ENCODE results near the gene GNPTAB.

The GNPTAB gene

DNA sequence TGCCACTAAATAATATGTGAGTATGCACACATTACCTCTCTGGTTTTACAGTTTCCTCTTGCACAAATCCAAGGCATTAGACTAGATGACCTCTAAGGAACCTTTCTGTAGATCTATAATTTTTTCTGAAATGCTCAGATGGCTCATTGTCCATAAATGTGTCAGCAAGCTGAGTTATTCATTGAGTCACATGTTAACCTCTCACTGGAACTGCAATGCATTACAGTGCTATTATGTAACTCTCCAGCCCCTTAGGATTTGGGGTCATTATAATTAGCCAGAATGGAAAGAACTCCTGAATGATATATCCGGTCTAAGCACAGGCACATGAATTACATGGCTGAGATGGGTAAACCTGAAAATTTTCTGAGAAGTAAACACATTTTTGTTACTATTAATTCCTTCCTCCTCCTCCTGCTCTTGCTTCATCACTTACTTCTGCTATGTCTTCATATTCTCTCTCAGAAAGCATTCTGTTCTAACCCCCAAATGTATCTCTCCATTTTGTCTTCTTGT, 26.3 kb upstream of the GNPTAB start:
- TF ChIP-seq GATA2 (IDR thresholded peaks at IDR 0.05; ENCODE audit: low read depth, low read length) (no peak), GATA3 (IDR thresholded peaks at IDR 0.05; ENCODE audit: low read depth, low read length) (no peak)

DNA sequence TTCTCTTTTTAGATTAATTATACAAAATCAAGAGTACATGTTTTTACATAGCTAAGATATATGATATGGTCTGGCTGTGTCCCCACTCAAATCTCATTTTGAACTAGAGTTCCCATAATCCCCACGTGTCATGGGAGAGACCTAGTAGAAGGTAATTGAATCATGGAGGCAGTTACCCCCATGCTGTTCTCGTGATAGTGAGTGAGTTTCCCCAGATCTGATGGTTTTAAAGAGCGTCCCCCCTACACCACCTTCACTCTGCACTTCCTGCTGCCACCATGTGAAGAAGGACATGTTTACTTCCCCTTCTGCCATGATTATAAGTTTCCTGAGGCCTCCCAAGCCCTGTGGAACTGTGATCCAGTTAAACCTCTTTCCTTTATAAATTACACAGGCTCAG, 25.2 kb upstream of the GNPTAB start:
- TF ChIP-seq GATA2 (IDR thresholded peaks at IDR 0.05; ENCODE audit: low read depth, low read length) (no peak), GATA3 (IDR thresholded peaks at IDR 0.05; ENCODE audit: low read depth, low read length) (no peak)

DNA sequence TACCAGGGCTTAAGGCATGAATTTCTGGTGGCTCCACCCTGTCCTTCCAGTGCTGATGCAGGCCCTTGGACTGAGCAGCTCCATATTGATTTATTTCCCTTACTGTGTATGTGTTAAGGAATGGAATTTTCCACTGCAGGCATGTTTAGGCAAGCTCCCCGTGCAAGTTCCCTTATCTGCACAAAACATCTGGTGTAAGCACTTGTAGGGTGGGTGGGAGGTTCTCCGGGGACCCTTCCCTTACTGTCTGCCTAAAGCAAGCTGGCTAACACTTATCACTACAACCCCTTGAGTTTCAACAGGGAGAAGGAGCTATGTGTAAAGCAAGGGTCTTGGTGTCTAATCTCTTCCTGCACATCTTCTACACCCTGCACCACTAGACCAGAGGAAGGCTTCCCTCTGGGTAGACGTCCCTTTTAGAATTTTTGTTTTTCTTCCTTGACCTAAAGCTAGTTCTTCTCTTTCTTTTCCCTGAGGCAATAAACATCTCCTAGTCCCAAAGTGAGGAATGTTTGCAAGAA, 24.7 kb upstream of the GNPTAB start:
- TF ChIP-seq GATA2 (IDR thresholded peaks at IDR 0.05; ENCODE audit: low read depth, low read length) (no peak), GATA3 (IDR thresholded peaks at IDR 0.05; ENCODE audit: low read depth, low read length) (no peak)

DNA sequence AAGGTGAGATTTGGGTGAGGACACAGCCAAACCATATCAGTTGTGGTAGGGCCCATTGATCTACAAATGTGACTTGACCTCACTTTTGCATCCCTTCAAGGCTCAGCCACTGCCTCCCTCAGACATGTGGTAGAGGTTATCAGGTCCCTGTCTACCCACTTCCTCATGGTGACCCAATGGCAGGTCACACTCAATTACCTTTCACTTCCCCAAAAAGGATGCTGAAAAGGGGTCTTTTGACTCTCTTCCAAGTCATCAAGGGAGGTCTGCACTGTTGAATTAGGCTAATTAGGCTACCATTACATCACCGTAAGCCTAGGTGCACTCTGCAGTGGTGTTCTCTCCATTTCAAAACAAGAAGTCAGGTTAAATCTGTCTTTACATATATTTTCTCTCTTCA, 24.0 kb upstream of the GNPTAB start:
- TF ChIP-seq GATA2 (IDR thresholded peaks at IDR 0.05; ENCODE audit: low read depth, low read length) = no peak
- no peak for TF ChIP-seq GATA3 (IDR thresholded peaks at IDR 0.05; ENCODE audit: low read depth, low read length)

DNA sequence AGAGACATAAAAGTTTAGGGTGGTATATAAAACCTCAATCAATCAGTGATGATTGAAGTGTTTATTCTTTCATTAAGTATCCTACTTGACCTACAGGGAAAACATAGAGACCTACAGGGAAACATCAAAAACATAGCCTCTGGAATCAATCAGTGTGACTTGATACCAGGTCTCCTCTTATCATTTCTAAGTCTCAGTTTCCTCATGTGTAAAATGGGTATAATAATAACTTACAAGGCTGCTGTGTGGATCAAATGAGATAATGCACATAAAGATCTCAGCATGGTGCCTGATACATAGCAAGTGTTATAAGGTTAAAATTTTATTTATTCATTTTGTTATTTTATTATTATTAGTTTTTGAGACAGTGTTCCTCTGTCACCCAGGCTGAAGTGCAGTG, 22.2 kb upstream of the GNPTAB start:
- TF ChIP-seq GATA3 (IDR thresholded peaks at IDR 0.05; ENCODE audit: low read depth, low read length) = no peak
- TF ChIP-seq GATA2 (IDR thresholded peaks at IDR 0.05; ENCODE audit: low read depth, low read length) = no peak

DNA sequence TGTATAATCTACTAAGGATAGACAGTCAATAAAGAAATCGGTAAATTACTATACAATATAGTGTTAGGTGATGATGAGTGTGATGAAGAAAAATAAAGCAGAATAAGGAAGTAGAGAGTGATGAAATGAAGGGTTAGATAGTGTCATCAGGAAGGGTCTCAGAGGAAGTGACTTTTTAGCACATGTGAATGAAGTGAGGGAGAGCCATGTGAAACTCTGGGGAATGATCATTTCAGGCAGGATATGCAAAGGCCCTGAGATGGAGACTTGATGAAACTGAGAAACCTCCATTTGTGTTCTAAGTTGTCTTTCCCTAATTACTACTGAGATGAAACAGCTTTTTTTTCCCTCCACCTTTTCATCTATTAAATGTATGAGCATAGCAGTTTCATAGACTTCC, 19.4 kb upstream of the GNPTAB start:
- TF ChIP-seq GATA2 (IDR thresholded peaks at IDR 0.05; ENCODE audit: low read depth, low read length) (no peak), GATA3 (IDR thresholded peaks at IDR 0.05; ENCODE audit: low read depth, low read length) (no peak)

DNA sequence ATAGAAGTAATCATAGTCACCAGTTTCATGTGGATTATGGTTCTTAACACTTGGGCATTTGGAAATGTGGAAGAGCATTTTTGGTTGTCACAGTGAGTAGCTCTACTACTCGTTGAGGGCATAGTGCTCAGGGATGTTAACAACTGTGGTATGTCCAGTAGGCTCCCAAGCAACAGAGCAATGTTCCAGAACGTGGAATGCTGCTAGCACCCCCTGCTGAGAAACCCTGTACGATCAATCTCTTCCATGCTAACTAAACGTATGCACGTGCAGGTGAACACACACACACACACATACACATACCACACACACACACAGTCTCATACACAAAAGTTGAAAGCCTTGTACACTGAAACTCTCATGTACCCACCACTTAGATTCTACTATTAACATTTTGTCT, 16.6 kb upstream of the GNPTAB start:
- no peak for TF ChIP-seq GATA2 (IDR thresholded peaks at IDR 0.05; ENCODE audit: low read depth, low read length)
- TF ChIP-seq GATA3 (IDR thresholded peaks at IDR 0.05; ENCODE audit: low read depth, low read length) = no peak

DNA sequence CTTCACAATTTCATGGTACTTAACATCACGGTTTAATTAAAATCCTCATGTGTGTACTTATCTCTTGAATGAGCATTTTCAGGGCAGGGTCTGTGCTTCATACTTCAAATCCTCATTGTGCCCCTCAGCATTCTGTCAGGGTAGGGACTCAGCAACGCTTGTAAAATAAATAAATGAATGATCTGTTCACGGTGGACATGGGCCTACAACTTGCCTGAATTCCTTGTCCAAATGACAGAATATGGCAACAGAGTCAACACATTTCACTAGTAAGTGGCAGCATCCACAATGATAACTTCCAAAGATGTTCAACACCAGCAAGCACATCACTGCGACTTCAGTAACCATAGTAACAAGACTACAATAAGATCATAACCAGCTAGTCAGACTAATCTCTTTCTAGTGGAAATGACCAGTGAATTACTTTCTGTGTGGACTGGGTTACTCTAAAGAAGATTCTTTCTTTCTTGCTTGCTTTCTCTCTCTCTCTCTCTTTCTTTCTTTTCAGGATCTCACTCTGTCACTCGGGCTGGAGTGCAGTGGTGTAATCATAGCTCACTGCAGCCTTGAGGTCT, 14.5 kb upstream of the GNPTAB start:
- TF ChIP-seq GATA2 (IDR thresholded peaks at IDR 0.05; ENCODE audit: low read depth, low read length) = no peak
- TF ChIP-seq GATA3 (IDR thresholded peaks at IDR 0.05; ENCODE audit: low read depth, low read length) = no peak

DNA sequence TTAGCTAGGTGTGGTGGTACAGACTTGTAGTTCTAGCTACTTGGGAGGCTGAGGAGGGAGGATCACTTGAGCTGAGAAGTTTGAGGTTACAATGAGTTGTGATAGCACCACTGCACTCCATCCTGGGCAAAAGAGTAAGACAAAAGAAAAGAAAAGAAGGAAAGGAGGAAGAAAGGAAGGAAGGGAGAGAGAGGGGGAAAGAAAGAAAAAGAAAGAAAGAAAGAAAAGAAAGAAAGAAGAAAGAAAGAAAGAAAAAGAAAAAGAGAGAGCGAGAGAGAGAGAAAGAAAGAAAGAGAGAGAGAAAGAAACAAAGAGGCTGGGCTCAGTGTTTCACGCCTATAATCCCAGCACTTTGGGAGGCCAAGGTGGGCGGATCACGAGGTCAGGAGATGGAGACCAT, 10.3 kb upstream of the GNPTAB start:
- TF ChIP-seq GATA2 (IDR thresholded peaks at IDR 0.05; ENCODE audit: low read depth, low read length) (no peak), GATA3 (IDR thresholded peaks at IDR 0.05; ENCODE audit: low read depth, low read length) (no peak)

DNA sequence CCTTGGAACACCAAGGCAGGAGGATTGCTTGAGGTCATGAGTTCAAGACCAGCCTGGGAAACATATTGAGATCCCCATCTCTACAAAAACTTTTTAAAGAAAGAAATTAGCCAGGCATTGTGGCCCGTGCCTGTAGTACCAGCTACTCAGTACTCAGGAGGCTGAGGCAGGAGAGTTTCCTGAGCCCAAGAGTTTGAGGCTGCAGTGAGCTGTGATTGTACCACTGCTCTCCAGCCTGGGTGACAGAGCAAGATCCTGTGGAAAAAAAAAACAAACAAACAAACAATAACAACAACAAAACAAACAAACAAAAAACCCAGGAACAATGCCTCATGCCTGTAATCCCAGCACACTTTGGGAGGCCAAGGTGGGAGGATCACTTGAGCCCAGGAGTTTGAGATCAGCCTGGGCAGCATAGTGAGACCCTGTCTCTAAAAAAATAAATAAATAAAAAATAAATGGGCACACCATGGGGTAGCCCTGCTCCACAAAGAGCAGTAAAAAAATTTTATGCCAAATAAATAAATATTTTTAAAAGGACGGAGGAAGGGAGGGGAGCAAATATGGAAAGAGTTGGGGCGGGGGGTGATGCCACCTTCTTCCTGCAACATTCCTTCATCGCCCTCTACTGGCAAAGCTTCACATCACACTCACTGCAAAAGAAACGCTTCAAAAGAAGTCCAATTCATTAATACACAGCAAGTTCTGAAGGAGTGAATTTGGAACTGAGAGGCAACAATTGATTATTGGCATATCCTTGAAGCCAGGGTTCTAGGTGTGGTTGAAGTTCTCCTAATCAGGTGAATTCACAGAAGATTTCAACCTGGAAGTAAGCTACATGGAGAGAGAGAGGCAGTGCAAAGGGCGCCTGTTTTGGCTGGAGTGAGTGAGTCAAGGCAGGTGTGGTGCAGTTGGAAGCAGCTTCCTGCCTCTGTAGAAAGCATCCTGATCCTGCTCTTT, 8.8 kb upstream of the GNPTAB start:
- TF ChIP-seq GATA3 (IDR thresholded peaks at IDR 0.05; ENCODE audit: low read depth, low read length) (no peak), GATA2 (IDR thresholded peaks at IDR 0.05; ENCODE audit: low read depth, low read length) (no peak)

DNA sequence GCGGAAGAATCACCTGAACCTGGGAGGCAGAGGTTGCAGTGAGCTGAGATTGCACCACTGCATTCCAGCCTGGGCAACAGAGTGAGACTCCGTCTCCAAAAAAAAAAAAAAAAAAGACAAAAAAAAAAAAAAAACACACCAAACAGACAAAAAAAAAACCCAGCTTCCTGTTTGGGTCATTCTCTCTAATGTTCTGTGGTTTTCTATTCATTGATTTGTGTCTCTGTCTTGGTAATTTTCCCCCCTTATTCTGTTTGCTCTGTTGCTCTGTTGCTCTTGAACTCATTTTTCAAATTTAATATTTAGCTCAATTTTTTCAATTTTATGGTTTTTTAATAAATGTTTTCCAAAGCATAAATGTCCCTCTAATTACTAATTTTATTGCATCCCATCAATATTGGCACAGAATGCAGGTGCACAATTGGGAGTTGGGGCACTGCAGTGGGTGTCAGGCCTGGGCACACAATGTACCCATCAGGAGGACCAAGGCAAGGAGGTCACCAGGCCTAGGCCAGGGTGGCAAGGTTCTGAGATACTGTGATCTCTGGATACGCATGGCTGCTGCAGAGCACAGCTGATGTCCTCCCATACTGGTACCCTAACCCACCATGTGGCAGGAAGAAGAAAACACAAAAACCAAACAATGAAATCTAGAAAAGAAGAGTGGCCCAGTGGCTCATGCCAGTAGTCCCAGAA, 8.0 kb upstream of the GNPTAB start:
- TF ChIP-seq GATA2 (IDR thresholded peaks at IDR 0.05; ENCODE audit: low read depth, low read length) (no peak), GATA3 (IDR thresholded peaks at IDR 0.05; ENCODE audit: low read depth, low read length) (no peak)

DNA sequence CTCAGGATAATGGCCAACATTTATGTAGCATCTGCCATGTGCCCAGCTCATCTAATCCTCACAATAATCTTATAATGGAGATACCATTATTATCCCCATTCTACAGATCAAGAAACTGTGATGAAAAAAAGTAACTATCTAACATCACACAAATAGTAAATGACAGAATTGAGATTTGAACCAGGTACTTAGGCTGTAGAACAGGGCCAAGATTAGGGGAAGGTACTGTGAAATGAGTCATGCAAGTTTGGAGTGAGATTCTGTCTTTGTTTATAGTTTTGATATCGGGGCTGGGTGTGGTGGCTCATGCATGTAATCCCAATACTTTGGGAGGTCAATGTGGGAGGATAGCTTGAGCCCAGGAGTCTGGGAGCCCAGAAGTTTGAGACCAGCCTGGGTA, 1.3 kb upstream of the GNPTAB start:
- no peak for TF ChIP-seq GATA2 (IDR thresholded peaks at IDR 0.05; ENCODE audit: low read depth, low read length)
- no peak for TF ChIP-seq GATA3 (IDR thresholded peaks at IDR 0.05; ENCODE audit: low read depth, low read length)

DNA sequence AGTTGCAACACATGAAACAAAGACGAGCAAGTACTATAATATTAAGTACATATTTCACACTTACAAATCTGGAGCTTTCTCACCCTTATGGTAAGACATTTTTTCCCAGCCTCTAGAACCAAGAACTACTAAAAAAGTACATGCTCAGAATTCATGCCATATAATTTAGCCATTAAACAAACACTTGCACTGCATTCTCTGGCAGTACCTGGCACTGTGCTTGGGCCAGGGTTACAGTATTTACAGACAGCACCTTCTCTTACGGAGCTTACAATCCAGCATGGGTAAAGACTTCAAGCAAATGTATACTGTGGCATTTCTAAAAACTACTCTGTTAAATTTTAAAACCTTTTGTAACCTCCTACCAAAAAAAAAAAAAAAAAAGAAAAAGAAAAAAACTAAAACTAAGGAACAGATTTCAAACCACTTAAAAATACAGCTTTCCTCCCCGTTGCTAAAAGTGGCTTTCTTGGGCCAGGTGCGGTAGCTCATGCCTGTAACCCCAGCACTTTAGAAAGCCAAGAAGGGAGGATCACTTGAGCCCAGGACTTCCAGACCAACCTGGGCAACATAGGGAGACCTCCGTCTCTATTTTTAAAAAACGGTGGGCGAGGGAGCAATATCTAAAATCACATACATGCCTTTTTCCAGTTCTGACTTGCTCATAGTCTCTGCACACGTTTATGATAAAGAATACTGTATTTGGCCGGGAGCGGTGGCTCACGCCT, 956 bp downstream of the GNPTAB start:
- TF ChIP-seq GATA2 (IDR thresholded peaks at IDR 0.05; ENCODE audit: low read depth, low read length) (no peak), GATA3 (IDR thresholded peaks at IDR 0.05; ENCODE audit: low read depth, low read length) (no peak)
